SU-DHL-6 (cell line): ENCODE results near the gene UGT1A6.
"Not testable (repeated sequence)": the region's sequence is repeated elsewhere in the genome, so short reads cannot be mapped to it uniquely, and the experiment has no call there.

Experiments used
- H2AFZ ChIP-seq: fragments of 200-600 bp; sonication (generic); 2 replicates; pipeline ENCODE4 v1.6.1; 2014; ENCODE audit warnings: low read depth, mild to moderate bottlenecking, moderate library complexity, mixed read lengths, antibody characterized with exemption, low read length; ENCODE audit not compliant: severe bottlenecking
- H3F3A ChIP-seq: fragments of 200-600 bp; shearing (Covaris generic); 2 replicates; pipeline ENCODE4 v1.6.0; 2016; ENCODE audit warnings: antibody characterized with exemption, mild to moderate bottlenecking; ENCODE audit not compliant: insufficient read depth
- H3K27ac ChIP-seq: fragments of 200-600 bp; sonication (generic); 2 replicates; pipeline ENCODE4 v1.5.1; 2016; ENCODE audit warnings: low read depth, mild to moderate bottlenecking, low read length, moderate library complexity, mixed read lengths
- H3K27me3 ChIP-seq: fragments of 200-600 bp; sonication (generic), shearing (Covaris generic); 2 replicates; pipeline ENCODE4 v1.6.0; 2014; ENCODE audit warnings: mild to moderate bottlenecking, low read length
- H3K36me3 ChIP-seq: fragments of 200-600 bp; sonication (generic); 2 replicates; pipeline ENCODE4 v1.6.1; 2014; ENCODE audit warnings: mild to moderate bottlenecking, low read length, mixed read lengths
- H3K4me2 ChIP-seq: fragments of 300-600, 200-600 bp; shearing (Covaris generic), sonication (generic); 2 replicates; pipeline ENCODE4 v1.6.0; 2014; ENCODE audit warnings: low read length, low read depth, mild to moderate bottlenecking; ENCODE audit not compliant: poor library complexity, severe bottlenecking
- H3K4me3 ChIP-seq: fragments of 200-600 bp; sonication (generic); 2 replicates; pipeline ENCODE4 v1.5.1; 2014; ENCODE audit warnings: antibody characterized with exemption, low read length, mild to moderate bottlenecking, mixed read lengths; ENCODE audit not compliant: insufficient read depth, poor library complexity, severe bottlenecking
- H3K79me2 ChIP-seq: fragments of 200-600 bp; sonication (generic); 2 replicates; pipeline ENCODE4 v1.6.1; 2014; ENCODE audit warnings: mild to moderate bottlenecking, low read length, moderate library complexity; ENCODE audit not compliant: insufficient read depth
- H3K9ac ChIP-seq: fragments of 200-600 bp; sonication (generic); 2 replicates; pipeline ENCODE4 v1.7.0; 2014; ENCODE audit warnings: mild to moderate bottlenecking, low read length
- H3K9me2 ChIP-seq: fragments of 200-600 bp; sonication (generic); replicated peaks from 2 replicates; pipeline ENCODE4 v1.6.1; 2014; ENCODE audit warnings: low read length; ENCODE audit not compliant: insufficient read depth
- H3K9me3 ChIP-seq: fragments of 200-600 bp; sonication (generic); 2 replicates; pipeline ENCODE4 v1.6.1; 2014; ENCODE audit warnings: low read length, mixed read lengths; ENCODE audit not compliant: insufficient read depth
- H4K20me1 ChIP-seq: fragments of 200-600 bp; sonication (generic); 2 replicates; pipeline ENCODE4 v1.6.1; 2014; ENCODE audit warnings: low read depth, mild to moderate bottlenecking, antibody characterized with exemption, low read length, moderate library complexity, mixed read lengths
- EZH2phosphoT487 ChIP-seq: fragments of 200-600 bp; sonication (generic), shearing (Covaris generic); conservative IDR thresholded peaks from 2 replicates; pipeline ENCODE4 v1.6.1; 2018; ENCODE audit warnings: mild to moderate bottlenecking, antibody characterized with exemption, low read length, moderate library complexity, mixed read lengths
- TF ChIP-seq, protein P1 (sequence below): fragments of 200-600 bp; sonication (generic); IDR thresholded peaks from one replicate; pipeline ENCODE4 v1.5.1; 2017; ENCODE audit warnings: antibody characterized with exemption, mild to moderate bottlenecking, low read length, moderate library complexity; ENCODE audit not compliant: insufficient read depth, poor library complexity, severe bottlenecking

Gene UGT1A6

DNA sequence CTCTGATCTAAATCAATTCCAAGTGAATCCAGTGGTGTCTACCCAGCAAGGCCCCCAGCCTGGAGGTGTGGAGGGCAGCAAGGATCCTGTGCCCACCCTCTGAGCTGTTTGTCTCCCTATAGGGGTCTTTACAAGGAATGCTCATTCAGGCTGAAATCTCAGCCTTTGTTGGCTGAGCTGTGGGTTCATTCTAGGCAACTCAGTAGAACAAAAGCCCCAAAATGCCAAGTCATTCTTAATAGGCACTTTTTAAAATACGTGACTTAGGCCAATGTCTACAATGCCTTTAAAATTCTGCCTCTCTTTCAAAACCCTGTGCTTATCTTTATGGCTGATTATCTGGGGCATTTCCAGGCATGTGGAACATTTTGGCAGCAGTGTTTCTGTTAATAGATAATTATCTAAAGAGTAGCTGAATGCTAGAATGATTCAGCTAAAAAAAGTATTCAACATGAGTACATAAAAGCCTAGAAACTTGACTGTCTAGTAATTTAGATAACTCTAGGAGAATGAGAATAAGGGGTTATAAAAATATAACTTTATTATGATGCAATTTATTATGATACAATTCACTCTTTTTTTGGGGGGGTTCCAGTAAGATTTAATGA is 7.4 kb downstream of the UGT1A6 start:
- no peak overlapping the region for H3K9ac ChIP-seq
- H3K36me3 ChIP-seq, result no peaks in the 10 kb centered on the region
- no peak overlapping the region for H2AFZ ChIP-seq
- H3K4me2 ChIP-seq, result no peak overlapping the region
- H3F3A ChIP-seq, result no peaks in the 10 kb centered on the region
- H3K9me3 ChIP-seq, result no peaks in the 10 kb centered on the region
- no peaks in the 10 kb centered on the region for H3K9me2 ChIP-seq
- no peaks in the 10 kb centered on the region for H3K79me2 ChIP-seq
- H4K20me1 ChIP-seq, result no peaks in the 10 kb centered on the region
- H3K27me3 ChIP-seq, result no peaks in the 10 kb centered on the region
- TF ChIP-seq, protein P1, sequence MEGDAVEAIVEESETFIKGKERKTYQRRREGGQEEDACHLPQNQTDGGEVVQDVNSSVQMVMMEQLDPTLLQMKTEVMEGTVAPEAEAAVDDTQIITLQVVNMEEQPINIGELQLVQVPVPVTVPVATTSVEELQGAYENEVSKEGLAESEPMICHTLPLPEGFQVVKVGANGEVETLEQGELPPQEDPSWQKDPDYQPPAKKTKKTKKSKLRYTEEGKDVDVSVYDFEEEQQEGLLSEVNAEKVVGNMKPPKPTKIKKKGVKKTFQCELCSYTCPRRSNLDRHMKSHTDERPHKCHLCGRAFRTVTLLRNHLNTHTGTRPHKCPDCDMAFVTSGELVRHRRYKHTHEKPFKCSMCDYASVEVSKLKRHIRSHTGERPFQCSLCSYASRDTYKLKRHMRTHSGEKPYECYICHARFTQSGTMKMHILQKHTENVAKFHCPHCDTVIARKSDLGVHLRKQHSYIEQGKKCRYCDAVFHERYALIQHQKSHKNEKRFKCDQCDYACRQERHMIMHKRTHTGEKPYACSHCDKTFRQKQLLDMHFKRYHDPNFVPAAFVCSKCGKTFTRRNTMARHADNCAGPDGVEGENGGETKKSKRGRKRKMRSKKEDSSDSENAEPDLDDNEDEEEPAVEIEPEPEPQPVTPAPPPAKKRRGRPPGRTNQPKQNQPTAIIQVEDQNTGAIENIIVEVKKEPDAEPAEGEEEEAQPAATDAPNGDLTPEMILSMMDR, result no peak
- TF ChIP-seq EZH2phosphoT487, result no peak
- no peak overlapping the region for H3K4me3 ChIP-seq
- H3K27ac ChIP-seq, result no peak overlapping the region

DNA sequence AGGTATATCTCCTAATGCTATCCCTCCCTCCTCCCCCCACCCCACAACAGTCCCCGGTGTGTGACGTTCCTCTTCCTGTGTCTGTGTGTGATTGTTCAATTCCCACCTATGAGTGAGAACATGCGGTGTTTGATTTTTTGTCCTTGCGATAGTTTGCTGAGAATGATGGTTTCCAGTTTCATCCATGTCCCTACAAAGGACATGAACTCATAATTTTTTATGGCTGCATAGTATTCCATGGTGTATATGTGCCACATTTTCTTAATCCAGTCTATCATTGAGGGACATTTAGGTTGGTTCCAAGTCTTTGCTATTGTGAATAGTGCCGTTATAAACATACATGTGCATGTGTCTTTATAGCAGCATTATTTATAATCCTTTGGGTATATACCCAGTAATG is 8.2 kb downstream of the UGT1A6 start:
- H3K27me3 ChIP-seq, H3K27ac ChIP-seq, H3K9ac ChIP-seq, H3K9me3 ChIP-seq, H3K79me2 ChIP-seq, H3K36me3 ChIP-seq, H4K20me1 ChIP-seq, H3F3A ChIP-seq, H3K4me2 ChIP-seq, H3K4me3 ChIP-seq, H2AFZ ChIP-seq, H3K9me2 ChIP-seq: not testable (repeated sequence)

DNA sequence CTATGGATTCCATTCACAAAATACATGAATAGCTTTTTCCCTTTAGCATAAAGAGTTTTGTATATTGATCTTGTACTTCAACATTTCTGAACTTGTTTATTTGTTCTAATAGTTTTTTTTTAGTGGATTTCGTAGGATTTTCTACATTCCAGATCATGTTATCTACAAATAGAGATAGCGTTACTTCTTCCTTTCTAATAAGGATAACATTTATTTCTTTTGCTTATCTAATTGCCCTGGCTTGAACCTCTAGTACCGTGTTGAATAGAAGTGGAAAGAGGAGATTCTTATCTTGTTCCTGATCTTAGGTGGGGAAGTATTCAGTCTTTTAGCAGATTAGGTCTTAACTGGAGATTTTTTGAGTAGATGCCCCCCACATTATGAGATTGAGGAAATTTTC is 9.5 kb downstream of the UGT1A6 start:
- H3K27ac ChIP-seq, result no peak overlapping the region
- TF ChIP-seq EZH2phosphoT487, result no peak
- TF ChIP-seq, protein P1, result no peak
- H2AFZ ChIP-seq, result no peak overlapping the region
- no peaks in the 10 kb centered on the region for H3K36me3 ChIP-seq
- no peaks in the 10 kb centered on the region for H4K20me1 ChIP-seq
- H3F3A ChIP-seq, result no peaks in the 10 kb centered on the region
- no peaks in the 10 kb centered on the region for H3K79me2 ChIP-seq
- H3K9me2 ChIP-seq, result no peaks in the 10 kb centered on the region
- no peaks in the 10 kb centered on the region for H3K27me3 ChIP-seq
- H3K9ac ChIP-seq, result no peak overlapping the region
- no peaks in the 10 kb centered on the region for H3K9me3 ChIP-seq
- no peak overlapping the region for H3K4me3 ChIP-seq
- H3K4me2 ChIP-seq, result no peak overlapping the region

DNA sequence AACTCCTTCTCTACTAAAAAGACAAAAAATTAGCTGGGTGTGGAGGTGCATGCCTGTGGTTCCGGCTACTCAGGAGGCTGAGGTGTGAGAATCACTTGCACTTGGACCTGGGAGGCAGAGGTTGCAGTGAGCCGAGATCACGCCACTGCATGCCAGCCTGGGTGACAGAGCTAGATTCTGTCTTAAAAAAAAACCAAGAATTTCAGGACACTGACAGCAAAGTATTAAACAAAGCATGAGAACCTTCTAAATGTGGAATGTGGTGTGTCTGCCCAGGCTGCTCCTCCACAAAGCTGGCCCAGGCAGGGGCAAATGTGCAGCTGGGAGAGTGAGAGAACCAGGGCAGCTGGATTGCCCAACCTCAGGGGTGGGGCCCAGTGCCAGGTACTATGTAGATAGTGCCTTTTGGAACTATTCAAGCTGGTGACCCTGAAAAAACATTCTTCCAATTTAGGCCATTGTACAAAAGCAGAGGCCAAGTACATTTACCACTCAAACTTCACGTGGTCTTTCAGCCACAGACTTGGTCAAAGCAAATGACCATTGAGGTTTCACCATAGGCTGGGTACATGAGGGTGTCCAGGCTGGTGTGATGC is 13.3 kb downstream of the UGT1A6 start:
- Histone ChIP-seq H3K4me3 (no peak overlapping the region), H3K9me3 (no peaks in the 10 kb centered on the region), H3K79me2 (no peaks in the 10 kb centered on the region), H3K9me2 (no peaks in the 10 kb centered on the region), H3K36me3 (no peaks in the 10 kb centered on the region), H4K20me1 (no peaks in the 10 kb centered on the region), H3K27me3 (no peaks in the 10 kb centered on the region), H3F3A (no peaks in the 10 kb centered on the region), H3K27ac (no peak overlapping the region), H3K9ac (no peak overlapping the region), H2AFZ (no peak overlapping the region), H3K4me2 (no peak overlapping the region)
- TF ChIP-seq, protein P1, result no peak
- no peak for TF ChIP-seq EZH2phosphoT487
